ENCODE measurements around the gene TYW1B.
"Not testable (repeated sequence)": the region's sequence is repeated elsewhere in the genome, so short reads cannot be mapped to it uniquely, and the experiment has no call there.

The TYW1B gene

GRCh38 chr7:72805526-72806494 is 22.2 kb downstream of the TYW1B start:
- Histone ChIP-seq H3K36me3 (ENCODE audit: control insufficient read depth, insufficient read depth, low read length) (no peaks in the 10 kb centered on the region), H3K9me3 (ENCODE audit: control insufficient read depth, low read length) (no peaks in the 10 kb centered on the region), H3K9ac (ENCODE audit: low read length) (no peak overlapping the region), H3K27me3 (ENCODE audit: control insufficient read depth, insufficient read depth, low read length) (no peaks in the 10 kb centered on the region), H3K4me3 (ENCODE audit: low read length) (no peak overlapping the region), H3K4me1 (ENCODE audit: control insufficient read depth, insufficient read depth, low read length) (no peaks in the 10 kb centered on the region)

GRCh38 chr7:72803778-72804177 is 24.2 kb downstream of the TYW1B start:
- H3K36me3 ChIP-seq (ENCODE audit: control insufficient read depth, insufficient read depth, low read length); H3K9me3 ChIP-seq (ENCODE audit: control insufficient read depth, low read length); H3K4me3 ChIP-seq (ENCODE audit: low read length); H3K4me1 ChIP-seq (ENCODE audit: control insufficient read depth, insufficient read depth, low read length); H3K27me3 ChIP-seq (ENCODE audit: control insufficient read depth, insufficient read depth, low read length); H3K9ac ChIP-seq (ENCODE audit: low read length): not testable (repeated sequence)

- H3K9me3 ChIP-seq (ENCODE audit: control insufficient read depth, low read length); H3K4me1 ChIP-seq (ENCODE audit: control insufficient read depth, insufficient read depth, low read length); H3K4me3 ChIP-seq (ENCODE audit: low read length); H3K27me3 ChIP-seq (ENCODE audit: control insufficient read depth, insufficient read depth, low read length); H3K9ac ChIP-seq (ENCODE audit: low read length); H3K36me3 ChIP-seq (ENCODE audit: control insufficient read depth, insufficient read depth, low read length): not testable (repeated sequence)
Observed at GRCh38 chr7:72801564-72801963, 26.4 kb downstream of the TYW1B start.

- not testable (repeated sequence) for H3K36me3 ChIP-seq (ENCODE audit: control insufficient read depth, insufficient read depth, low read length); H3K27me3 ChIP-seq (ENCODE audit: control insufficient read depth, insufficient read depth, low read length); H3K9me3 ChIP-seq (ENCODE audit: control insufficient read depth, low read length); H3K9ac ChIP-seq (ENCODE audit: low read length); H3K4me1 ChIP-seq (ENCODE audit: control insufficient read depth, insufficient read depth, low read length); H3K4me3 ChIP-seq (ENCODE audit: low read length)
Observed at GRCh38 chr7:72795401-72795800, 32.6 kb downstream of the TYW1B start.

- Histone ChIP-seq H3K4me1 (ENCODE audit: control insufficient read depth, insufficient read depth, low read length) (no peaks in the 10 kb centered on the region), H3K4me3 (ENCODE audit: low read length) (no peak overlapping the region), H3K36me3 (ENCODE audit: control insufficient read depth, insufficient read depth, low read length) (no peaks in the 10 kb centered on the region), H3K27me3 (ENCODE audit: control insufficient read depth, insufficient read depth, low read length) (no peaks in the 10 kb centered on the region), H3K9ac (ENCODE audit: low read length) (no peak overlapping the region), H3K9me3 (ENCODE audit: control insufficient read depth, low read length) (no peaks in the 10 kb centered on the region)
Observed at GRCh38 chr7:72793791-72794190, 34.2 kb downstream of the TYW1B start.

- not testable (repeated sequence) for H3K4me3 ChIP-seq (ENCODE audit: low read length); H3K36me3 ChIP-seq (ENCODE audit: control insufficient read depth, insufficient read depth, low read length); H3K9ac ChIP-seq (ENCODE audit: low read length); H3K27me3 ChIP-seq (ENCODE audit: control insufficient read depth, insufficient read depth, low read length); H3K9me3 ChIP-seq (ENCODE audit: control insufficient read depth, low read length); H3K4me1 ChIP-seq (ENCODE audit: control insufficient read depth, insufficient read depth, low read length)
Observed at GRCh38 chr7:72790698-72791060, 37.3 kb downstream of the TYW1B start.

- not testable (repeated sequence) for H3K27me3 ChIP-seq (ENCODE audit: control insufficient read depth, insufficient read depth, low read length); H3K9ac ChIP-seq (ENCODE audit: low read length); H3K9me3 ChIP-seq (ENCODE audit: control insufficient read depth, low read length); H3K4me3 ChIP-seq (ENCODE audit: low read length); H3K4me1 ChIP-seq (ENCODE audit: control insufficient read depth, insufficient read depth, low read length); H3K36me3 ChIP-seq (ENCODE audit: control insufficient read depth, insufficient read depth, low read length)
Observed at GRCh38 chr7:72790048-72790697, 37.8 kb downstream of the TYW1B start.

- peaks cover 9% of the 10 kb centered on the region for H3K4me1 ChIP-seq (ENCODE audit: control insufficient read depth, insufficient read depth, low read length)
- H3K4me3 ChIP-seq (ENCODE audit: low read length): no peak overlapping the region
- no peaks in the 10 kb centered on the region for H3K27me3 ChIP-seq (ENCODE audit: control insufficient read depth, insufficient read depth, low read length)
- H3K36me3 ChIP-seq (ENCODE audit: control insufficient read depth, insufficient read depth, low read length): no peaks in the 10 kb centered on the region
- H3K9ac ChIP-seq (ENCODE audit: low read length): no peak overlapping the region
- H3K9me3 ChIP-seq (ENCODE audit: control insufficient read depth, low read length): no peaks in the 10 kb centered on the region
Observed at GRCh38 chr7:72785166-72785955, 42.6 kb downstream of the TYW1B start.

GRCh38 chr7:72783601-72784370 is 44.2 kb downstream of the TYW1B start:
- H3K36me3 ChIP-seq (ENCODE audit: control insufficient read depth, insufficient read depth, low read length); H3K9me3 ChIP-seq (ENCODE audit: control insufficient read depth, low read length); H3K9ac ChIP-seq (ENCODE audit: low read length); H3K4me1 ChIP-seq (ENCODE audit: control insufficient read depth, insufficient read depth, low read length); H3K27me3 ChIP-seq (ENCODE audit: control insufficient read depth, insufficient read depth, low read length); H3K4me3 ChIP-seq (ENCODE audit: low read length): not testable (repeated sequence)

- H3K27me3 ChIP-seq (ENCODE audit: control insufficient read depth, insufficient read depth, low read length): no peaks in the 10 kb centered on the region
- H3K9ac ChIP-seq (ENCODE audit: low read length): no peak overlapping the region
- no peaks in the 10 kb centered on the region for H3K36me3 ChIP-seq (ENCODE audit: control insufficient read depth, insufficient read depth, low read length)
- no peaks in the 10 kb centered on the region for H3K9me3 ChIP-seq (ENCODE audit: control insufficient read depth, low read length)
- peaks cover 9% of the 10 kb centered on the region for H3K4me1 ChIP-seq (ENCODE audit: control insufficient read depth, insufficient read depth, low read length)
- no peak overlapping the region for H3K4me3 ChIP-seq (ENCODE audit: low read length)
Observed at GRCh38 chr7:72781631-72782030, 46.4 kb downstream of the TYW1B start.

GRCh38 chr7:72781161-72781560 is 46.8 kb downstream of the TYW1B start:
- no peaks in the 10 kb centered on the region for H3K36me3 ChIP-seq (ENCODE audit: control insufficient read depth, insufficient read depth, low read length)
- H3K4me1 ChIP-seq (ENCODE audit: control insufficient read depth, insufficient read depth, low read length): peaks cover 9% of the 10 kb centered on the region
- H3K27me3 ChIP-seq (ENCODE audit: control insufficient read depth, insufficient read depth, low read length): no peaks in the 10 kb centered on the region
- no peak overlapping the region for H3K9ac ChIP-seq (ENCODE audit: low read length)
- no peak overlapping the region for H3K4me3 ChIP-seq (ENCODE audit: low read length)
- no peaks in the 10 kb centered on the region for H3K9me3 ChIP-seq (ENCODE audit: control insufficient read depth, low read length)

All from mucosa of stomach (tissue), 1 donor.